ENCODE results near the gene VSTM4. TPM values are rescaled to one million over a fixed set of nuclear protein-coding genes. Genes with fewer than 3 reads are reported as not detected.

VSTM4 gene
- total RNA-seq, 1 donor: 10.1 TPM

DNA sequence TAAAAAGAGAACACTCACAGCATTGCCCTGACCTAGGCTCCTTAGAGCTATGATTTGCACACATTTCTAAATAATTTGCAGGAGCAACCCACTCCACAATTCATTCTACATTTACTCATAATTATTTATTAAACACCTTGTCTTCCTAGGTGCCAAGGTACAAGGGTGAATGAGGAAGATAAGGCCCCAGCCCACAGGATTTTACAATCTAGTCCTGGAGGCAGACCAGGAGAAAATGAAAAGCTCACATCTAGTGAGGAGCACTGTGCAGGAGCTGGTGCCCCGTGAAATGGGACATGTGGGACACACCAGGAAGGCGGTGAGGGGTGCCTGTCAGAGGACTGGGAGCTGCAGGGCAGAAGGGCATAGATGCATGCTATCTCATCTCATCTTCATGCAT is 116.0 kb downstream of the VSTM4 start:
- H3K4me3 ChIP-seq (ENCODE audit: insufficient read depth, low read length): no peak overlapping the region
- no peaks in the 10 kb centered on the region for H3K36me3 ChIP-seq (ENCODE audit: insufficient read depth, low read length)
- no peak overlapping the region for H3K27ac ChIP-seq (ENCODE audit: low read depth, low read length)
- H3K9me3 ChIP-seq (ENCODE audit: low read depth, low read length): no peaks in the 10 kb centered on the region
- no peaks in the 10 kb centered on the region for H3K79me2 ChIP-seq (ENCODE audit: insufficient read depth, low read length)
- H2AFZ ChIP-seq (ENCODE audit: low read length): no peak overlapping the region
- H3K4me2 ChIP-seq (ENCODE audit: insufficient read depth, low read length): no peak overlapping the region
- H3K4me1 ChIP-seq (ENCODE audit: insufficient read depth, low read length): no peaks in the 10 kb centered on the region
- TF ChIP-seq, protein P1, sequence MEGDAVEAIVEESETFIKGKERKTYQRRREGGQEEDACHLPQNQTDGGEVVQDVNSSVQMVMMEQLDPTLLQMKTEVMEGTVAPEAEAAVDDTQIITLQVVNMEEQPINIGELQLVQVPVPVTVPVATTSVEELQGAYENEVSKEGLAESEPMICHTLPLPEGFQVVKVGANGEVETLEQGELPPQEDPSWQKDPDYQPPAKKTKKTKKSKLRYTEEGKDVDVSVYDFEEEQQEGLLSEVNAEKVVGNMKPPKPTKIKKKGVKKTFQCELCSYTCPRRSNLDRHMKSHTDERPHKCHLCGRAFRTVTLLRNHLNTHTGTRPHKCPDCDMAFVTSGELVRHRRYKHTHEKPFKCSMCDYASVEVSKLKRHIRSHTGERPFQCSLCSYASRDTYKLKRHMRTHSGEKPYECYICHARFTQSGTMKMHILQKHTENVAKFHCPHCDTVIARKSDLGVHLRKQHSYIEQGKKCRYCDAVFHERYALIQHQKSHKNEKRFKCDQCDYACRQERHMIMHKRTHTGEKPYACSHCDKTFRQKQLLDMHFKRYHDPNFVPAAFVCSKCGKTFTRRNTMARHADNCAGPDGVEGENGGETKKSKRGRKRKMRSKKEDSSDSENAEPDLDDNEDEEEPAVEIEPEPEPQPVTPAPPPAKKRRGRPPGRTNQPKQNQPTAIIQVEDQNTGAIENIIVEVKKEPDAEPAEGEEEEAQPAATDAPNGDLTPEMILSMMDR (IDR thresholded peaks at IDR 0.05; ENCODE audit: extremely low read depth, low read depth, low read length): no peak
- DNase-seq (ENCODE audit: insufficient read length, low spot score, missing footprints): no peak
- no peaks in the 10 kb centered on the region for H3K27me3 ChIP-seq (ENCODE audit: insufficient read depth, low read length)
- H4K20me1 ChIP-seq (ENCODE audit: insufficient read depth, low read length): no peaks in the 10 kb centered on the region

- no peak overlapping the region for H3K4me2 ChIP-seq (ENCODE audit: insufficient read depth, low read length)
- H3K4me3 ChIP-seq (ENCODE audit: insufficient read depth, low read length): no peak overlapping the region
- H3K79me2 ChIP-seq (ENCODE audit: insufficient read depth, low read length): no peaks in the 10 kb centered on the region
- H4K20me1 ChIP-seq (ENCODE audit: insufficient read depth, low read length): no peaks in the 10 kb centered on the region
- DNase-seq (ENCODE audit: insufficient read length, low spot score, missing footprints): no peak
- H2AFZ ChIP-seq (ENCODE audit: low read length): no peak overlapping the region
- H3K36me3 ChIP-seq (ENCODE audit: insufficient read depth, low read length): no peaks in the 10 kb centered on the region
- H3K4me1 ChIP-seq (ENCODE audit: insufficient read depth, low read length): no peaks in the 10 kb centered on the region
- no peaks in the 10 kb centered on the region for H3K9me3 ChIP-seq (ENCODE audit: low read depth, low read length)
- peaks cover 4% of the 10 kb centered on the region for H3K27me3 ChIP-seq (ENCODE audit: insufficient read depth, low read length)
- H3K27ac ChIP-seq (ENCODE audit: low read depth, low read length): no peak overlapping the region
- TF ChIP-seq, protein P1 (IDR thresholded peaks at IDR 0.05; ENCODE audit: extremely low read depth, low read depth, low read length): no peak
Measured at GRCh38 chr10:48996329-48996728, 119.0 kb downstream of the VSTM4 start.

DNA sequence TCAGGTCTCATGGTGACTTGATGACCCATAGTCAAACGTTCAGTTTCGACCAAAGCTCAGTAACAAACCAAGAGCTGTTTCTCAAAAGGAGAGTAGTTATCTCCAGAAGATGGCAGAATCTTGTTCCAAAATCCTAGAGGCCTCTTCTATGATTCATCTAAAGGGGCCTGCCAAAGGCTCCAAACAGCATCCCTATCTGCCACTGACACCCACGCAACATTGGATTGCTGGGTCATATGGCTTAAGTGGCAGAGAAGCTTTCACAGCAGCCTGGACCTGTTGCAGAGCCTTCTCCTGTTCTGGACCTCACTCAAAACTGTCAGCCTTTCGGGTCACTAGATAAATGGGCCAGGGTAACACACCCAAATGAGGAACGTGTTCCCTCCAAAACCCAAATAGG is 121.7 kb downstream of the VSTM4 start:
- Histone ChIP-seq H3K4me2 (ENCODE audit: insufficient read depth, low read length) (no peak overlapping the region), H3K27ac (ENCODE audit: low read depth, low read length) (no peak overlapping the region), H3K36me3 (ENCODE audit: insufficient read depth, low read length) (no peaks in the 10 kb centered on the region), H2AFZ (ENCODE audit: low read length) (no peak overlapping the region), H4K20me1 (ENCODE audit: insufficient read depth, low read length) (no peaks in the 10 kb centered on the region), H3K4me3 (ENCODE audit: insufficient read depth, low read length) (no peak overlapping the region), H3K9me3 (ENCODE audit: low read depth, low read length) (no peaks in the 10 kb centered on the region), H3K4me1 (ENCODE audit: insufficient read depth, low read length) (no peaks in the 10 kb centered on the region), H3K79me2 (ENCODE audit: insufficient read depth, low read length) (no peaks in the 10 kb centered on the region), H3K27me3 (ENCODE audit: insufficient read depth, low read length) (peaks cover 4% of the 10 kb centered on the region)
- TF ChIP-seq, protein P1 (IDR thresholded peaks at IDR 0.05; ENCODE audit: extremely low read depth, low read depth, low read length): no peak
- DNase-seq (ENCODE audit: insufficient read length, low spot score, missing footprints): no peak

DNA sequence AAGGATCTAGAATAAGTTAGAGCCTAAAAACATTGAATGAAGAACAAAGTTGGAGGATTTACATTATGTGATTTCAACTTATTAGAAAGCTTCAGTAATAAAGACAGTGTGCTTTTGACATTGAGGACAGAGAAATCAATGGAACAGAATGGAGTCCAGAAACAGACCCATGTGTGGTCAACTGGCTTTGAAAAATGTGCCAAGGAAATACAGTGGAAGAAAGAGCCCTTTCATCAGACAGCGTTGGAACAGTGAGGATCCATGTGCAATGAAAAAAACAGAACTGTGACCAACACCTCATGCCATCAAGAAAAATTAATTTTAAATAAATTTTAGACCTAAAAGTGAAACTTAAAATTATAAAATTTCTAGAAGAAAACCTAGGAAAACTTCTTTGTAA is 125.1 kb downstream of the VSTM4 start:
- no peak overlapping the region for H3K4me2 ChIP-seq (ENCODE audit: insufficient read depth, low read length)
- H3K4me3 ChIP-seq (ENCODE audit: insufficient read depth, low read length): no peak overlapping the region
- H3K27ac ChIP-seq (ENCODE audit: low read depth, low read length): no peak overlapping the region
- H3K36me3 ChIP-seq (ENCODE audit: insufficient read depth, low read length): no peaks in the 10 kb centered on the region
- no peaks in the 10 kb centered on the region for H3K4me1 ChIP-seq (ENCODE audit: insufficient read depth, low read length)
- H3K9me3 ChIP-seq (ENCODE audit: low read depth, low read length): no peaks in the 10 kb centered on the region
- H3K79me2 ChIP-seq (ENCODE audit: insufficient read depth, low read length): no peaks in the 10 kb centered on the region
- peaks cover 11% of the 10 kb centered on the region for H3K27me3 ChIP-seq (ENCODE audit: insufficient read depth, low read length)
- TF ChIP-seq, protein P1 (IDR thresholded peaks at IDR 0.05; ENCODE audit: extremely low read depth, low read depth, low read length): no peak
- DNase-seq (ENCODE audit: insufficient read length, low spot score, missing footprints): no peak
- no peak overlapping the region for H2AFZ ChIP-seq (ENCODE audit: low read length)
- no peaks in the 10 kb centered on the region for H4K20me1 ChIP-seq (ENCODE audit: insufficient read depth, low read length)
